Activated T-helper 2 cell treated with anti-CD3 and anti-CD28 coated beads, Interferon-gamma antibody, Interleukin-2, Interleukin-4, amounts not matched to agents 10 μg/mL and 5 μg/mL and 100 μg/mL, durations not matched to agents 14 hours and 24 hours and 36 hours (primary cell): ENCODE data around the gene MUC22. TPM values are rescaled to one million over a fixed set of nuclear protein-coding genes. Genes with fewer than 3 reads are reported as not detected.
"Not testable (repeated sequence)": the region's sequence is repeated elsewhere in the genome, so short reads cannot be mapped to it uniquely, and the experiment has no call there.

Source experiments
- DNase-seq: peaks from one replicate; pipeline ENCODE4 v3.0.0; 2021; ENCODE audit warnings: low spot score
- H3K27ac Mint-ChIP-seq: one replicate; pipeline ENCODE4 v1.8.0; 2021; ENCODE audit warnings: mixed read lengths
- H3K27me3 Mint-ChIP-seq: one replicate; pipeline ENCODE4 v1.8.0; 2021; ENCODE audit warnings: low read depth, mixed read lengths
- H3K36me3 Mint-ChIP-seq: one replicate; pipeline ENCODE4 v1.8.0; 2021; ENCODE audit warnings: low read depth, mixed read lengths
- H3K4me1 Mint-ChIP-seq: one replicate; pipeline ENCODE4 v1.8.0; 2021; ENCODE audit warnings: low read depth, mixed read lengths
- H3K4me3 Mint-ChIP-seq: one replicate; pipeline ENCODE4 v1.8.0; 2021; ENCODE audit warnings: low read depth, mild to moderate bottlenecking, moderate library complexity, mixed read lengths
- H3K9me3 Mint-ChIP-seq: one replicate; pipeline ENCODE4 v1.8.0; 2021; ENCODE audit warnings: mixed read lengths
- intact Hi-C: fragments of 100-400 bp; cut with micrococcal nuclease; formaldehyde crosslinking; loops from one replicate; pipeline ENCODE4 v1.15.1; 2023
- total RNA-seq: library from RNA; stranded (reverse); gene quantifications from 2 replicates; pipeline ENCODE4 v1.2.3, GENCODE V29; 2022

The MUC22 gene
- total RNA-seq, result not detected in 2 replicates

DNA sequence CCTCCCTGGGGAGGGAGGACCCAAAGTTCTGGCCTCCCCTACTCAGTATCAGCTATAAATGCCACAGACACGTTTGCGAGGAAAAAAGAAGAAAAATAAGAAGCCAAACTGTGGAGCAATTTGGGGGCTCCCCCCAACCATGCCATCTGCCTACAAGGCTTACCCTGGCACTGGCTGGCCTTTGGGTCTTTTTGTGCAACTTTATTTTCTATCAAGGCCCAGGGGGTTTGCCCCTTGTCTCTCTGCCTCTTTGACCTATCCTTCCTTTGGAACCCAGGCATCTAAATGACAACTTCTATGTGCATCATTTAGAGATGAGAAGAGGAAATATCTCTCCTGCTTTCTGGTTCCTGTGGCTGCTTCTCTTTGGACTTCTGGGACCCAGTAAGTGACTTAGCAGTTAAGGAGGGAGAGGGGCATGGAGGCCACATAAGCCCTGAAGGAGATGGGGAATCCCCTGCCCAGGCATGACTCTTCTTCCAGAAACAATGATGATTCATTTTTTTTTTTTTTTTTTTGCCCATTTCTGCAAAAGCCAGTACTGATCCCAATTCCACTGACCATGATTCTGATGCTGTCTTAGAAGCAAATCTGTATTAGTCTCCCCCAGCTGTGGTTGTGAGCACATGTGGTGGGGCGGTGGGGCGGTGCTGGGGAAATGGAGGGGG is at the start of gene MUC22:
Gene MUC22 (plus strand): TSS at position 82 of the 668 bp plus-strand sequence. CDS start 233 bp downstream, at position 315.
- H3K27me3 Mint-ChIP-seq, result peaks cover 11% of the 10 kb centered on the region
- DNase-seq, result no peak

DNA sequence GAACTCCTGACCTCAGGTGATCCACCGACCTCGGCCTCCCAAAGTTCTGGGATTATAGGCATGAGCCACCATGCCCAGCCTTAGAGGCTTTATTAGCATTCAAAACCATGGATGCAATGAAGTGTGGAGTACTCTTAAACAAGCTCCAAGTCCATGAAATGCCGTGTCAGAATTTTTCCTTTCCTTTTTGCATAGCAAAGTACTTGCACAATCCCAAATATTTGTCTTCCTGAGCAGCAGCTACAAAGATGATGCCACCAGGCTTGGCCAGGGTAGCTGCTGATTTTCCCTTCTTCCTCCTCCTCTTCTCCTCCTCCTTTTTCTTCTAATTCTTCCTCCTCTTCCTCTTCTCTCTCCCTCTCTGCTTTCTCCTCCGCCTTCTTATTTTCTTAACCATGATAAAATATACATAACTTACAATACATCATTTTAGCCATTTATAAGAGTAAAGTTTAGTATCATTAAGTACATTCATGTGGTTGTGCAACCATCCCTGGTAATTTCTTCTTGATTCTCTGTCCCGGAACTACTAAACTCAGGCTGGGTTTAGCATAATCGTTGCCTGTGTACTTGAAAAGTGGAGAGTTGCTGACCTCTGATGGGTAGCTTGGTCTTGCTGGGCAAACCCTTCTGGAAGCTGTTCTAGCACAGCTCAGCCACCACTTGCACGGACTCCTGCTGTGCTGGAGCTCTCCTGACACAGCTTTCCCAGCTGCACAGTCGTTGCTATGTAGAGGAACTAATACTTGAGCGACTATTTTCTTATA is 49.2 kb upstream of the MUC22 start:
- intact Hi-C loops, result no loop called here
- Mint-ChIP-seq H3K36me3 (no peaks in the 10 kb centered on the region), H3K4me1 (peaks cover 18% of the 10 kb centered on the region), H3K27ac (no peak overlapping the region), H3K9me3 (no peaks in the 10 kb centered on the region), H3K27me3 (peaks cover 42% of the 10 kb centered on the region), H3K4me3 (no peak overlapping the region)
- DNase-seq, result no peak

More for the DNA sequence above, at the start of gene MUC22:
- Mint-ChIP-seq H3K4me3 (no peak within 1 kb of the TSS), H3K4me1 (peaks cover 2% of the 10 kb centered on the region), H3K9me3 (no peaks in the 10 kb centered on the region), H3K27ac (no peak within 1 kb of the TSS), H3K36me3 (no peaks in the 10 kb centered on the region)
- intact Hi-C loops, result no loop called here

DNA sequence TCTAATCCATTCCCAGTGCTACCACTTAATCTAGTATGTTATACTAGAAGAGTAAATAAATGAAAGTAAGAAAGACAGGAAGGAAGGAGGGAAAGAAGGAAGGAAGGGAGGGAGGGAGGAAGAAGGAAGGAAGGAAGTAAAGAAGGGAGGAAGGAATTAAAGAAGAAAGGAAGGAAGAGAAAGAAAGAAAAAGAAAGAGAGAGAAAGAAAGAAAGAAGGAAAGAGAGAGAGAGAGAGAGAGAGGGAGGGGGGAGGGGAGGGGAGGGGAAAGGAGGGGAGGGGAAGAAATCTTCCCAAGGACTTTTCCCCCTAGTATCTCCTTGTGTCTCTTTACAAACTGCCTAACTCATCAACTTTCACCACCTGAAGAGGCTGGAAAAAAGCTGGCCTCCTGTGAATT is 47.6 kb upstream of the MUC22 start:
- no peak for DNase-seq
- Mint-ChIP-seq H3K36me3 (no peaks in the 10 kb centered on the region), H3K27me3 (peaks cover 34% of the 10 kb centered on the region), H3K4me3 (no peak overlapping the region), H3K4me1 (peaks cover 18% of the 10 kb centered on the region), H3K27ac (no peak overlapping the region), H3K9me3 (no peaks in the 10 kb centered on the region)
- intact Hi-C loops, result no loop called here

DNA sequence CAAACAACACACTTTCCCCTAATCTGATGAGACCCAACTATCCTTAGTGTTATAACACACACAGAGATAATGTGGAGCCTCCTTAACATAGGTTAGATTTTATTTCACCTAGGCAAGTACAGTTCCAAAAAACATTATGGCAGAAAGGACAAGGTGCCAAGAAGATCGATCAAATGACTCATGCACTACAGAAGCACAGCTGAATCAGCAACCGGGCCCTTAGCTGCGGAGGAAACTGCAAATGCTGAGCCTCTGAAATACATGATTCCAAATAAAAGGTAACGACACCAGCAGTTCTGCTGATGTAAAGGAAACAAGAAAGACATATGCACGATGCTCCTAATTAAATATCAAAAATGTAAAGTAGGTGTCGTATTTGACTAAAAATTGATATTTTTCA is 46.6 kb upstream of the MUC22 start:
- Mint-ChIP-seq H3K36me3 (no peaks in the 10 kb centered on the region), H3K4me1 (peaks cover 18% of the 10 kb centered on the region), H3K27me3 (peaks cover 28% of the 10 kb centered on the region), H3K27ac (no peak overlapping the region), H3K9me3 (no peaks in the 10 kb centered on the region), H3K4me3 (no peak overlapping the region)
- DNase-seq, result no peak
- intact Hi-C loops, result no loop called here

DNA sequence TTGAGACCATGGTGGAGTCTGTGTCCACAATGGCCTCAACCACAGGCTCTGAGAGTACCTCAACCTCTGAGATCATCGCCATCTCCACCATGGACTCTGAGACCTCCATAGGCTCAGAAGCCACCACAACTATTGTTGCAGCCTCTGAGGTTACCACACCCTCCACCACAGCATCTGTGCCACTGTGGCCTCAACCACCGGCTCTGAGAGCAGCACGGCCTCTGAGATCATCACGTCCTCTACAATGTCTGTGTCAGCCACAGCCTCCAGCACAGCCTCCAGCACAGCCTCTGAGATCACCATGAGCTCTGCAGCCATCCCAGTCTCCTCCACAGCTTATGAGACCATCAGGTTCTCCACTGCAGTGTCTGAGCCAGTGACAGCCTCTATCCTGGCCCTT is 46.2 kb upstream of the MUC22 start:
- Mint-ChIP-seq H3K9me3 (no peaks in the 10 kb centered on the region), H3K27ac (no peak overlapping the region), H3K27me3 (peaks cover 27% of the 10 kb centered on the region), H3K36me3 (no peaks in the 10 kb centered on the region), H3K4me1 (peaks cover 18% of the 10 kb centered on the region), H3K4me3 (no peak overlapping the region)
- peak; percentile 11 for DNase-seq
- intact Hi-C loops, result no loop called here

DNA sequence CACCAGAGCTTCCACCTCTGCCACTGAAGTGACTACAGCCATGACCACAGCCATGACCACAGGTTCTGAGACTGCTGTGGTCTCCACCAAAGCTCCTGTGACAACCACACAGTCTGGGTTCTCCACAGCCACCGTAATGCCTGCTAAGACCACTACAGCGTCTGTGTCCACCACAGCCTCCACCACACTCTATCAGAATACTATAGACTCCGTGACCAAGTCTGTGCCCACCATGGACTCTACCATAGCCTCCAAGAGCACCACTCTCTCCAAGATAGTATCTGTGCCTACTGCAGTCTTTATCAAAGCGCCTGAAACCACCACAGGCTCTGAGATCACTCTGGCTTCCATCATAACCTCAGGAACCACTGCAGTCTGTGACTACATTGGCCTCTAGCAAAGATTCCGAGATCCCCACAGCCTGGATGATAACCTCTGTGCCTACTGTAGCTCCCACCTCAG is 45.1 kb upstream of the MUC22 start:
- Mint-ChIP-seq H3K27ac (no peak overlapping the region), H3K4me3 (no peak overlapping the region), H3K4me1 (peaks cover 18% of the 10 kb centered on the region), H3K27me3 (peaks cover 23% of the 10 kb centered on the region), H3K9me3 (no peaks in the 10 kb centered on the region), H3K36me3 (no peaks in the 10 kb centered on the region)
- intact Hi-C loops, result no loop called here
- no peak for DNase-seq

DNA sequence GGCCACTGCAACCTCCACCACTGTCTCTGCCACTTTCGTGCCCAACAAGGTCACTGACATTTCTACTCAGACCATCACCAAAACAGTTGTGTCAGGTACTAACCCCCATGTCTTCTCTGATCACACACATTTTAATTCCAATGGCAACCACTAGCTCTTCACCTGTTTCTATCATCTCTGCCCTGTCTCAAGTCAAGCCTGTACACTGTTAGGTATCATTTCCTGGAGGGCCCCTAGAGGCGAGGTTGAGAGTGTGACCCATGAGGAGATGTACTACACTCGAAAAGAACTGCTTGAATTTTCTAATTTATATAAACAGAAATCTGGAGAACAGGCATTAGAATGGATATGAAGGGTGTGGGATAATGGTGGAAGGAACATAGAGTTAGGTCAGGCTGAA is 44.1 kb upstream of the MUC22 start:
- Mint-ChIP-seq H3K27ac (no peak overlapping the region), H3K36me3 (no peaks in the 10 kb centered on the region), H3K9me3 (no peaks in the 10 kb centered on the region), H3K4me1 (peaks cover 18% of the 10 kb centered on the region), H3K27me3 (peaks cover 21% of the 10 kb centered on the region), H3K4me3 (no peak overlapping the region)
- no peak for DNase-seq
- intact Hi-C loops, result no loop called here

DNA sequence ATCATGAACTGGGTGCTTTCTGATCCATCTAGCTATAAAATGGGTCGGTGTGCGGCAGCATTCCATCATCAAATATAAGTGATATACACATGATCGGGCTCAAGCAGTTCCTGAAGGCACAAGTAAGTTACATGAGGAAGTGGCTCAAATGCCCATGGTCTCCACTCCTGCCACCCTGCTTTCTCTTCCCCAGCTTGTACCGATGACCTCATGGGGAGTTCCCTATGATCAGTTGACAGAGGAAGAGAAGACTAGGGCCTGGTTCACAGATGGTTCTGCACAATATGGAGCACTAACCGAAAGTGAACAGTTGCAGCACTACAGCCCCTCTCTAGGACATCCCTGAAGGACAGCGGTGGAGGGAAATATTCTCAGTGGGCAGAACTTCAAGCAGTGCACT is 41.1 kb upstream of the MUC22 start:
- H3K9me3 Mint-ChIP-seq, H3K36me3 Mint-ChIP-seq, H3K27ac Mint-ChIP-seq, DNase-seq, intact Hi-C loops, H3K4me3 Mint-ChIP-seq: not testable (repeated sequence)
- Mint-ChIP-seq H3K27me3 (peaks cover 29% of the 10 kb centered on the region), H3K4me1 (peaks cover 14% of the 10 kb centered on the region)

DNA sequence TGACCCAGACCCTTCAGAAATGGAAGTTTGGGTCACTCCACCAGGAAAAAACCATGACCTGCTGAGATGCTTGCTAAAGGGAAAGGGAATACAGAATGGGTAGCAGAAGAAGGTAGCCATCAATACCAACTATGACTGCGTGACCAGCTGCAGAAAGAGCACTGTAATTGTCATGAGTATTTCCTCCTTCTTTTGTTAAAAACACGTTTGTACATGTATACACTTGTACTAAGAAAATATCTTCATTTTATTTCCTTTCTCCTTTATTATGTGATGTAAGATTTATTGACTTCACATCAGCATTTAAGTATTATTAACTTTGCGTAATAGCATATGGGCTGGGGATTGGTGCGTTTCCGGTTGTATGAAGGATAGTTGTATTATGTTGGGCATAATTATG is 39.3 kb upstream of the MUC22 start:
- H3K9me3 Mint-ChIP-seq, result no peaks in the 10 kb centered on the region
- no peak overlapping the region for H3K27ac Mint-ChIP-seq
- H3K4me1 Mint-ChIP-seq, result no peaks in the 10 kb centered on the region
- DNase-seq, result no peak
- peaks cover 21% of the 10 kb centered on the region for H3K27me3 Mint-ChIP-seq
- intact Hi-C loops, result no loop called here
- H3K4me3 Mint-ChIP-seq, result no peak overlapping the region
- no peaks in the 10 kb centered on the region for H3K36me3 Mint-ChIP-seq

DNA sequence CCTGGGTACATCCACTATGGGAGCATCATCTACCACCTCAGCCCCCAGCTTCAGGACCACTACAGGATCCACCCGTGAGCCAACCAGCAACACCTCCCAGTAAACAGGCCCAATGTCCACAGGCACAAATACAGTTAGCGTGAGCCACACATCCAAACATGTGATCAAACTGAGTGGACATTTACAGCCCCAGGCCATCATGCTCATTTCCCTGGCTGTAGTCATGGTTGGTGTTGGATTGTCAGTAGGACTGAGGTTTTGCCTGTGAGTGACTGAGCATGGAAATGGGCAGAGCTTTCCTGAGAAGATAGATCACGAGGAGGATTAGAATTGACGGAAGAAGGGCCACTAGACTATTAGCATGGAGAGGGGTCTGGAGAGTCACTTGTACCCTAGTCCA is 37.5 kb upstream of the MUC22 start:
- no peaks in the 10 kb centered on the region for H3K4me1 Mint-ChIP-seq
- H3K36me3 Mint-ChIP-seq, result no peaks in the 10 kb centered on the region
- H3K27ac Mint-ChIP-seq, result no peak overlapping the region
- intact Hi-C loops, result no loop called here
- peaks cover 18% of the 10 kb centered on the region for H3K27me3 Mint-ChIP-seq
- no peak for DNase-seq
- no peaks in the 10 kb centered on the region for H3K9me3 Mint-ChIP-seq
- H3K4me3 Mint-ChIP-seq, result no peak overlapping the region

DNA sequence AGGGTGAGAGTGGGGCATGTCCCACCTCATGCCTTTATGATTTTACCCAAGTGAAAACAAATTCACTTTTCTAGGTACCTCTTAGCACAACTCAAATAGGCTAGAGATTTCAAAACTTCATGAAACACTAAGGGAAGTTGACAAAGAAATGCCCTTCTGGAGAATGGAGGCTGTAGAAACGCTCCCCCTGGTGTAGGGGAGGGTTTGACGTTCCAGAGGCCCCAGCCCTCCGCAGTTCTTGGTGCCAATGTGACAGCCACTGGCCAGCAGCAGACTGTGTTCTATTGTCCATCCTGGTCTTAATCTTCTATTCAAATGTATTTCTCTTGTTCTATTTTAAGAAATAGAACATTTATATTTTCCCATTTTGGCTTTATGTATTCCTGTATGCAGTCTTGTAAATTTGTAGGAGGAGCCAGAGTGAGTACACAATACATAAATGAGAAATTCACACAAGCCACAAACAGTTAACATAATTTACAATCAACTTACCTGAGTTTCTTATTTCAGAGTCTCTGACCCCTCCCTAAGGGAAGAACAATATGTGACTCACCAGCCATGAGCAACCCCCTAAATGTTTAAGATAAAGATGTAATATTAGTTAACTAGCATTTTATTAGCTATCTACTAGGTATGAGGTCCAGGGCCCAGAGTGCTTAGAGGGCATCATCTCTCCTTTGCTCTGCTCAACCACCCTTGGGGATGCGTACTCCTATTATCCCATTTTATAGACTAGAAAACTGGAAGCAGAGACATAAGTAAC is 35.6 kb upstream of the MUC22 start:
- Mint-ChIP-seq H3K9me3 (no peaks in the 10 kb centered on the region), H3K4me1 (no peaks in the 10 kb centered on the region), H3K4me3 (no peak overlapping the region), H3K36me3 (no peaks in the 10 kb centered on the region), H3K27me3 (peaks cover 28% of the 10 kb centered on the region), H3K27ac (no peak overlapping the region)
- DNase-seq, result no peak
- intact Hi-C loops, result no loop called here

DNA sequence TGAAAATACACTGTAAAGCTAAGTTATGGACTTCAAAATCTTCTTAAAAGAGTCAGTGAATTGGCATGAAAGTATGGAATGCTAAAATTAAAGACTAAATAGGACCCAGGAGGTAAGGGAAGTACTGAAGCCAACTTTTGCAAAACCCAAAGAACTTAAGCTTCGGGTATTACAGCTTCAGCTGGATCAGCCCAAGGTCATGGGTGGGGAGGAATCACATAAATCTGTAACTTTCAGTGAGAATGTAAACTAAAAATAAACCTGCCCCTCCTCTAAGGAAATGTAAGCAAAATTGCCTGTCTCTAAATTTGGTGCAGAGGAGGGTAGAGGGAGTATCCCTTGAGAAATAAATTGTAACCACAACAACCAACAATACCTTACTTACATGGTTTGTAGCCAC is 31.1 kb upstream of the MUC22 start:
- intact Hi-C loops, result no loop called here
- no peaks in the 10 kb centered on the region for H3K9me3 Mint-ChIP-seq
- DNase-seq, result no peak
- H3K4me1 Mint-ChIP-seq, result peaks cover 2% of the 10 kb centered on the region
- H3K4me3 Mint-ChIP-seq, result no peak overlapping the region
- no peak overlapping the region for H3K27ac Mint-ChIP-seq
- H3K27me3 Mint-ChIP-seq, result peaks cover 37% of the 10 kb centered on the region
- no peaks in the 10 kb centered on the region for H3K36me3 Mint-ChIP-seq

DNA sequence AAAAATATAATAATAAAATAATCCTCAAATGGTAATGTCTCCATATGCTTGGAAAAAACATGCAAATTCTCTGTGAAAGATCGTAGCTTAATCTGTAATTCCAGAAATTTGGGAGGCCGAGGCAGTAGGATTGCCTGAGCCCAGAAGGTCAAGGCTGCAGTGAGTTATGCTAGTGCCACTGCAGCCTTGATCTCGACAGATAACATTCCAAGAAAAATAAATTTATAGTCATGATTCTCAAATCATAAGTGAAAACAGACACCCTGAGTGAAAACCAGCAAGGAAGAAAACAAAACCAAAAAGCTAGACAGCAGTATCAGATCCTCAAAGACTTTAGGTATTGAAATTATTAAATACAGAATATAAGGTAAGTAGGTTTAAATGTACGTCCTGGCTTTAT is 30.6 kb upstream of the MUC22 start:
- no peak for DNase-seq
- H3K4me3 Mint-ChIP-seq, result no peak overlapping the region
- no peaks in the 10 kb centered on the region for H3K36me3 Mint-ChIP-seq
- H3K27me3 Mint-ChIP-seq, result peaks cover 37% of the 10 kb centered on the region
- no peak overlapping the region for H3K27ac Mint-ChIP-seq
- intact Hi-C loops, result no loop called here
- no peaks in the 10 kb centered on the region for H3K9me3 Mint-ChIP-seq
- peaks cover 2% of the 10 kb centered on the region for H3K4me1 Mint-ChIP-seq
